GM19397 (cell line): Measurements from ENCODE around the gene EVI5.
"Not testable (repeated sequence)": the region's sequence is repeated elsewhere in the genome, so short reads cannot be mapped to it uniquely, and the experiment has no call there.

ENCODE experiments used
- ATAC-seq: cut with Tn5 transposase; IDR thresholded peaks from one replicate; pipeline ENCODE4 v1.9.1; 2021; ENCODE audit warnings: mild to moderate bottlenecking, moderate library complexity; ENCODE audit not compliant: unreplicated experiment

EVI5 gene

GRCh38 chr1:92749024-92749634, 35.8 kb downstream of the EVI5 start:
- no peak for ATAC-seq

DNA sequence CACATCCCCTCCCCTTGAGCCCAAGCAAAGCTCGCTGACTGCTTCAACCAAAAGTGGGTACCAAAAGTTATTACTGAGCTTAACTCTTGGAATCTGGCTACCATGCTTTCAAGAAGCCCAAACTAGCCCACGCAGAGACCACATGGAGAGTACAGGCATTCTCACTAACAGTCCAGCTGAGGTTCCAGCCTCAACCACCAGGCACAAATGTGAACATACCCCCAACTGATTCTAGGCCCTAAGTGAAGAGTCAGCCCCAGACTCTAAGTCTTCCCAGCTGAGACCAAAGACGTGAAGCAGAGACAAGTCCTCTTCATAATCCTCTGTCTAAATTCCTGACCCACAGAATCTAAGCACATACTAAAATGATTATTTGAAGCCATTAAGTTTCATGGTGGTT, 36.8 kb downstream of the EVI5 start:
- no peak for ATAC-seq

DNA sequence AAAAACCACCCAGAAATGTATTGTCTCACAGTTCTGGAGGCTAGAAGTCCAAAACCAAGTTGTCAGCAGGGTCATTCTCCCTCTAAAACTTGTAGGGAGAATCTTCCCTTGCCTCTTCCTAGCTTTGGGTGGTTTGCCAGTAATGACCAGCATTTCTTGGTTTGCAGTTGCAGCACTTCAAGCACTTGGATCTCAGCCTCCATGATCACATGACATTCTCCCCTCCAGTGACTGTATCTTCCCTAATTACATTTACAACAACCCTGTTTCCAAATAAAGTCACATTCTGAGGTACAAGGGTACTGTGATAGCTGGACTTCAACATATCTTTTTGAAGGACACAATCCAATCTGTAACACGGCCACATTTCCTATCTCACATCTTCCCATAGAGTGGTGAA, 37.2 kb downstream of the EVI5 start:
- ATAC-seq = no peak

- ATAC-seq = not testable (repeated sequence)
These were observed 38.7 kb downstream of the EVI5 start for GRCh38 chr1:92746255-92746654.

GRCh38 chr1:92743221-92743620, 41.7 kb downstream of the EVI5 start:
- ATAC-seq = no peak

GRCh38 chr1:92739669-92740524, 45.0 kb downstream of the EVI5 start:
- no peak for ATAC-seq

DNA sequence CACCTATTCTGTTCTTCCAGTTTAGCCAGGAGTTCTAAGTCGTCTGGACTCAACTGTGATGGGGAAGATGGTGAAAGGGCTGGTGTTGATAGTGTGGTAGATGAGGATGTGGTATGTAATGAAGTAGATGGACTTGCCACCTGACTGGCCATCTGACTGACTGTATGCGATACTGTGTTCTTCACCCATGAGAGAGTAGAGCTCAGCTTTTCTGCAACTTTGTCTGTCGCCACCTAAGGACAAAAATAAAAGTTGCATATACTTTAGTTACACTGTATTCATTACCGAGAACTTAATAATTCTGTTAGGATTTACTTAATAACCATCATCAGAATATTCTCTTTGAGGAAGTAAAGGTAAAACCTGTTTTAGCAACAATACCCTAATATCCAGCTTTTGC, 48.5 kb downstream of the EVI5 start:
- ATAC-seq = no peak

- no peak for ATAC-seq
These were observed 54.4 kb downstream of the EVI5 start for GRCh38 chr1:92730476-92730875.

DNA sequence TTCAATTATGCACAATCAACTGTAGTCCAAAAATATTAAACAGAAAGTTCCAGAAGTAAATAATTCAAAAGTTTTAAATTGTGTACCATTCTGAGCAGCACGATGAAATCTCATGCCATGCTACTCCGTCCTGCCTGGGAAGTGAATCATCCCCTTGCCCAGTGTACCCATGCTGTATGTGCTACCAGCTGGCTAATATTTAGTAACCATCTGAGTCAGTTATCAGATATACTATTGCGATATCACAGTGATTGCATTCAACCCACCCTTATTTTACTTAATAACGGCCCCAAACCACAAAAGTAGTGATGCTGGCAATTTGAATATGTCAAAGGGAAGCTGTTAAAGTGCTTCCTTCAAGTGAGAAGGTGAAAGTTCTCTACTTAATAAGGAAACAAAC, 56.2 kb downstream of the EVI5 start:
- ATAC-seq = no peak

- not testable (repeated sequence) for ATAC-seq
These were observed 61.2 kb downstream of the EVI5 start for GRCh38 chr1:92723713-92724112.

DNA sequence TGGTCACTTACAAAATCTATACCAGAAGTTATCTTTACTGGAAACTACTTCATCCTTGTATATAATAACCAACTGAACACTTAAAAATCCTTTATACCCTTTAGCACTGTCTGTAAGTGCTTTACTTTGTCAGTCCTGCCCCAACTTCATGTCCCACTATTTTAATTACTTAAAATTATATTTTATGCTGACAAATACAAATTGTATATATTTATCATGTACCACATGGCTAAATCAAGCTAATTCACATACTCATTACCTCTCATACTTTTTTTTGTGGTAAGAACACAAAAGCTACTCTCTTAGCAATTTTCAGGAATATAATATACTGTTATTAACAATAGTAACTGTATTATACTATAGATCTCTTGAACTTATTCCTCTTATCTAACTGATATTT, 63.0 kb downstream of the EVI5 start:
- no peak for ATAC-seq

- ATAC-seq = not testable (repeated sequence)
These were observed 63.8 kb downstream of the EVI5 start for GRCh38 chr1:92721157-92721556.

DNA sequence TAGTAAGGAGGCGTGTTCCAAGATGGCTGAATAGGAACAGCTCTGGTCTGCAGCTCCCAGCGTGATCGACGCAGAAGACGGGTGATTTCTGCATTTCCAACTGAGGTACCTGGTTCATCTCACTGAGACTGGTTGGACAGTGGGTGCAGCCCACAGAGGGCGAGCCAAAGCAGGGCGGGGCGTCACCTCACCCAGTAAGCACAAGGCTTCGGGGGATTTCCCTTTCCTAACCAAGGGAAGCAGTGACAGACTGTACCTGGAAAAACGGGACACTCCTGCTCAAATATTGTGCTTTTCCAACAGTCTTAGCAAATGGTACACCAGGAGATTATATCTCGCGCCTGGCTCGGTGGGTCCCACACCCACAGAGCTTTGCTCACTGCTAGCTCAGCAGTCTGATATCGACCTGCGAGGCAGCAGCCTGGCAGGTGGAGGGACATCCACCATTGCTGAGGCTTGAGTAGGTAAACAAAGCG, 69.4 kb downstream of the EVI5 start:
- ATAC-seq = not testable (repeated sequence)

DNA sequence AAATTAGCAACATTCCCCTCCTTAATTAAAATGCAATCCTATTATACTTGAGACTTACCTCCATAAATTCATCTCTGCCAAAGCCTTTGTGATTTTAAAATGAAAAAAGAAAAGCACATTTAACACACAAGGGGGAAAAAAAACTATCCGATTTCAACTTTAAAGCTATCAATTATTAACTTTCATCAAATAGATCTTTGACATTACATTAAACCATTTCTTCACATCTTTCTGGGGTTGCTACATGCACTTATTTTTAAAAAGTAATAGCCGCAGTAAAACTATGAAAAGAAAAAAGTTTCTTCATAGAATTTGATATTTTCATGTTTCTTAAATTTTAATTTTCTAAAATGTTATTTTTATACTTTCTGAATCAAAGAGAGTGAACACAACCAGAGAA, 71.0 kb downstream of the EVI5 start:
- ATAC-seq = no peak

GRCh38 chr1:92711473-92712165, 73.3 kb downstream of the EVI5 start:
- ATAC-seq = no peak

DNA sequence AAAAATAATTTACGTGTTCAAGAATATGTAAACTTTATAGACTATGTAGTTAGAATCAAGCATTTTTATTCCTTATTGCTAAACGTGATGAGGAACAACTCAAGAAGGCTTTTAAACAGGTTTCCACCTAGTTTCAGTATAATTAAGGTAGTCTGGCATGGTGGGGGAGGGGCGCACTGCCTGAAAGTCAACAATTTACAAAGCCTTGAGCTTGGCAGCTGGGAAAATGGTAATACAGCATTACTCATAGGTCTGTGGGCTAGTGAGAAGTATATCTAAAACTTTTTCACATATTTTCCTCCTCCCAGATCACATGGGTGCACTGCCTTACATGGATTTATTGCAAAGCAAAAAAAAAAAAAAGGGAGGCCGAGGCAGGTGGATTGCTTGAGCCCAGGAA, 75.2 kb downstream of the EVI5 start:
- ATAC-seq = no peak

- ATAC-seq = no peak
These were observed 76.4 kb downstream of the EVI5 start for GRCh38 chr1:92708368-92708950.

DNA sequence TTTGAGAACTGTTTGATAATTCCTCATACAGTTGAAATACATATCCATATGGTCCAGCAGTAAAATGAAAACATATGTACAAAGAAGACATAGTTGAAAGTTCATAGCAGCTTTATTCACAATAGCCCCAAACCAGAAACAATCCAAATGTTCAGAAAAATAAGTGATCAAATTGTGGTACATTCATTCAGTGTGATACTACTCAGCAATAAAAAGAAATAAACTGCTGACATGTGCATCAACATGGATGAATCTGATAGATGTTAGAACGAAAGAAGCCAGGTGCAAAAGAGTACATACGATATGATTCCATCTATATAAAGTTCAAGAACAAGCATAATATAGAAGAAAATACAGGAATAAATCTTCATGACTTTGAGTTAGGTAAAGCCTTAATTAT, 77.2 kb downstream of the EVI5 start:
- ATAC-seq = no peak

GRCh38 chr1:92707292-92707691, 77.6 kb downstream of the EVI5 start:
- no peak for ATAC-seq

DNA sequence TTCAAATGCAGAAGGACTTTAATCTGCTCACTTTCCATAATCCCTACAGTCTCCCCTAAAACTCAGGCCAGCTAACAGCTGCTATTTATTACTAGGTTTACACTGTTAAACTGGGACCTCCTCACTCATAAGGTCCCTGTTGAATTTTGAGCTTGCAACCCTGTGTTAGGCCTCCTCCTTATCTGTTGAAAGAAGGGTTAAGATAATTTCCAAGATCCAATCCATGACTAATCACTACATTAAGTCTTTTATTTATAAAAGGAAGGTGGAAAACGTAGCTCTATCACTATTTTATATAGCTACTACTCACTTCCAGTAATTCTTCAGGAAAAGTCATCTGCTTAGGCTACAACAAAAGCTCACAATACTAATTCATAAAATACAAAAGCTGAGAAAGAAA, 79.5 kb downstream of the EVI5 start:
- ATAC-seq = no peak

- ATAC-seq = no peak
These were observed 83.8 kb downstream of the EVI5 start for GRCh38 chr1:92701147-92701546.
